Upper lobe of right lung (tissue), 1 donor: ENCODE data around the gene SORBS1. TPM values are rescaled to one million over a fixed set of nuclear protein-coding genes. Genes with fewer than 3 reads are reported as not detected.

Experiments used
- ATAC-seq: fragments of 200-7000 bp; cut with Tn5 transposase; one replicate; pipeline ENCODE4 v1.9.1; 2020; ENCODE audit warnings: mild to moderate bottlenecking, moderate library complexity
- DNase-seq: peaks from one replicate; pipeline ENCODE4 v3.0.0-alpha.2; 2020
- H3K27ac ChIP-seq: fragments of 200-600 bp; one replicate; pipeline ENCODE4 v1.8.0; 2022
- H3K27me3 ChIP-seq: fragments of 200-600 bp; one replicate; pipeline ENCODE4 v1.8.0; 2022; ENCODE audit warnings: mild to moderate bottlenecking
- H3K36me3 ChIP-seq: fragments of 200-600 bp; one replicate; pipeline ENCODE4 v1.8.0; 2022
- H3K4me1 ChIP-seq: fragments of 200-600 bp; one replicate; pipeline ENCODE4 v1.8.0; 2022
- H3K4me3 ChIP-seq: fragments of 200-600 bp; one replicate; pipeline ENCODE4 v1.8.0; 2022; ENCODE audit warnings: mild to moderate bottlenecking
- H3K9me3 ChIP-seq: fragments of 200-600 bp; one replicate; pipeline ENCODE4 v1.8.0; 2022
- CTCF ChIP-seq: fragments of 200-600 bp; IDR thresholded peaks from one replicate; pipeline ENCODE4 v1.8.0; 2022; ENCODE audit warnings: antibody characterized with exemption
- intact Hi-C: fragments of 100-400 bp; cut with DNase I; formaldehyde crosslinking; loops from one replicate; pipeline ENCODE4 v1.11.0; 2022
- total RNA-seq: library from RNA; stranded (reverse); fragmentation: NEBNext Ultra II Directional; extraction: Animal tissue kit (Norgen Biotek cat#: 25700); gene quantifications from one replicate; pipeline ENCODE4 v1.2.1, GENCODE V29; 2021
- donor health status: DM: no; HTN: yes; CAD: no; lungs with severe emphysema.

SORBS1 gene
- total RNA-seq, 1 donor from 2014 or later: 50.7 TPM

GRCh38 chr10:95496246-95496911 lies 64.8 kb downstream of the SORBS1 start:
- ATAC-seq: no peak

GRCh38 chr10:95493862-95494261 lies 67.3 kb downstream of the SORBS1 start:
- no peaks in the 10 kb centered on the region for H3K9me3 ChIP-seq
- no peak for TF ChIP-seq CTCF
- no peak for ATAC-seq
- no peaks in the 10 kb centered on the region for H3K36me3 ChIP-seq
- H3K4me3 ChIP-seq: no peak overlapping the region
- no peaks in the 10 kb centered on the region for H3K4me1 ChIP-seq
- H3K27ac ChIP-seq: no peak overlapping the region
- DNase-seq: no peak
- no peaks in the 10 kb centered on the region for H3K27me3 ChIP-seq
- intact Hi-C loops: no loop called here

More at GRCh38 chr10:95496246-95496911, 64.8 kb downstream of the SORBS1 start:
- no peak overlapping the region for H3K4me3 ChIP-seq
- peaks cover 7% of the 10 kb centered on the region for H3K4me1 ChIP-seq
- H3K27ac ChIP-seq: no peak overlapping the region
- no peaks in the 10 kb centered on the region for H3K36me3 ChIP-seq
- H3K27me3 ChIP-seq: no peaks in the 10 kb centered on the region
- H3K9me3 ChIP-seq: no peaks in the 10 kb centered on the region
- no peak for DNase-seq
- intact Hi-C loops: no loop called here
- no peak for TF ChIP-seq CTCF

- H3K4me1 ChIP-seq: no peaks in the 10 kb centered on the region
- TF ChIP-seq CTCF: no peak
- ATAC-seq: no peak
Measured at GRCh38 chr10:95487994-95488393, 73.2 kb downstream of the SORBS1 start.

GRCh38 chr10:95485056-95485844 lies 75.9 kb downstream of the SORBS1 start:
- intact Hi-C loops: no loop called here
- Histone ChIP-seq H3K36me3 (no peaks in the 10 kb centered on the region), H3K27ac (no peak overlapping the region), H3K4me3 (no peak overlapping the region), H3K9me3 (no peaks in the 10 kb centered on the region), H3K27me3 (no peaks in the 10 kb centered on the region), H3K4me1 (peaks cover 15% of the 10 kb centered on the region)
- no peak for TF ChIP-seq CTCF
- DNase-seq: no peak
- ATAC-seq: no peak

More at GRCh38 chr10:95487994-95488393, 73.2 kb downstream of the SORBS1 start:
- Histone ChIP-seq H3K27me3 (no peaks in the 10 kb centered on the region), H3K36me3 (no peaks in the 10 kb centered on the region), H3K4me3 (no peak overlapping the region), H3K27ac (no peak overlapping the region), H3K9me3 (no peaks in the 10 kb centered on the region)
- DNase-seq: no peak
- intact Hi-C loops: no loop called here

- Histone ChIP-seq H3K4me1 (peaks cover 16% of the 10 kb centered on the region), H3K4me3 (no peak overlapping the region), H3K27ac (no peak overlapping the region), H3K27me3 (no peaks in the 10 kb centered on the region), H3K36me3 (no peaks in the 10 kb centered on the region), H3K9me3 (no peaks in the 10 kb centered on the region)
- ATAC-seq (no peak), DNase-seq (no peak)
- intact Hi-C loops: no loop called here
- no peak for TF ChIP-seq CTCF
Measured at GRCh38 chr10:95482501-95483233, 78.5 kb downstream of the SORBS1 start.
